SK-N-SH (cell line): ENCODE data around the gene ZNF454. TPM values are rescaled to one million over a fixed set of nuclear protein-coding genes. Genes with fewer than 3 reads are reported as not detected.

Experiments
- CTCF ChIA-PET: fragments of 300-600, 350-600 bp; formaldehyde crosslinking; extraction: SDS; loops from one replicate; lab custom pipeline; 2021; lab: Yijun Ruan, JAX
- POLR2A ChIA-PET: fragments of 350-600 bp; sonication (Branson Sonifier 250); formaldehyde crosslinking; extraction: SDS; loops from one replicate; lab custom pipeline; 2020; ENCODE audit warnings: antibody characterized with exemption, inconsistent platforms; lab: Yijun Ruan, JAX
- DNase-seq: peaks from one replicate; pipeline ENCODE4 v3.0.0; 2012
- H2AFZ ChIP-seq: fragments of 200-600 bp; sonication (generic); 2 replicates; pipeline ENCODE4 v1.8.1; 2016; ENCODE audit warnings: antibody characterized with exemption, mild to moderate bottlenecking, low read depth
- H3F3A ChIP-seq: fragments of 200-600 bp; sonication (generic); replicated peaks from 2 replicates; pipeline ENCODE3; 2016; ENCODE audit warnings: antibody characterized with exemption, mild to moderate bottlenecking; ENCODE audit not compliant: insufficient read depth
- H3K27ac ChIP-seq, 2 experiments: fragments of 200-500 bp in 1 of 2; fragments of 200-600 bp in 1 of 2; sonication (Bioruptor generic) in 1 of 2; sonication (generic), shearing (Covaris generic) in 1 of 2; 2 replicates each; pipeline versions ENCODE4 v1.5.1 to v1.6.1; 2014 to 2016; ENCODE audit warnings: low read depth in 2 of 2, inconsistent platforms in 1 of 2, low read length in 1 of 2, mild to moderate bottlenecking in 1 of 2, mixed read lengths in 1 of 2
- H3K27me3 ChIP-seq: fragments of 200-600 bp; sonication (generic), shearing (Covaris generic); 2 replicates; pipeline ENCODE4 v1.6.1; 2016; ENCODE audit warnings: mixed run types; ENCODE audit not compliant: insufficient read depth
- H3K36me3 ChIP-seq, 2 experiments: fragments of 200-500 bp in 1 of 2; fragments of 200-600 bp in 1 of 2; sonication (Bioruptor generic) in 1 of 2; sonication (generic) in 1 of 2; replicated peaks in 1 of 2; 2 replicates each; pipeline versions ENCODE3 to v1.5.1; 2014 to 2016; ENCODE audit warnings: low read length in 1 of 2, mild to moderate bottlenecking in 1 of 2; ENCODE audit not compliant: insufficient read depth in 2 of 2, control insufficient read depth in 1 of 2
- H3K4me1 ChIP-seq, 2 experiments: fragments of 200-500 bp in 1 of 2; fragments of 200-600 bp in 1 of 2; sonication (Bioruptor generic) in 1 of 2; sonication (generic), shearing (Covaris generic) in 1 of 2; 2 replicates each; pipeline versions ENCODE4 v1.5.1 to v1.6.1; 2014 to 2016; ENCODE audit warnings: low read depth in 1 of 2, low read length in 1 of 2, mixed run types in 1 of 2; ENCODE audit not compliant: insufficient read depth in 2 of 2, control insufficient read depth in 1 of 2
- H3K4me2 ChIP-seq: fragments of 200-600 bp; sonication (generic), shearing (Covaris generic); 2 replicates; pipeline ENCODE4 v1.6.1; 2017; ENCODE audit warnings: mixed run types
- H3K4me3 ChIP-seq, 2 experiments: fragments of 200-500 bp in 1 of 2; fragments of 200-600 bp in 1 of 2; sonication (Bioruptor generic) in 1 of 2; sonication (generic), shearing (Covaris generic) in 1 of 2; 2 replicates each; pipeline versions ENCODE4 v1.5.1 to v1.8.1; 2014 to 2016; ENCODE audit warnings: low read depth in 2 of 2, inconsistent platforms in 1 of 2, low read length in 1 of 2, mild to moderate bottlenecking in 1 of 2, mixed read lengths in 1 of 2, moderate library complexity in 1 of 2
- H3K79me2 ChIP-seq: fragments of 200-600 bp; sonication (generic); 2 replicates; pipeline ENCODE4 v1.8.1; 2017; ENCODE audit warnings: mild to moderate bottlenecking; ENCODE audit not compliant: insufficient read depth
- H3K9ac ChIP-seq: fragments of 200-600 bp; sonication (generic); 2 replicates; pipeline ENCODE4 v1.6.1; 2017; ENCODE audit warnings: mixed run types
- H3K9me2 ChIP-seq: fragments of 200-600 bp; sonication (generic); 2 replicates; pipeline ENCODE4 v1.6.1; 2017; ENCODE audit warnings: mixed run types
- H3K9me3 ChIP-seq: fragments of 200-600 bp; sonication (generic); 2 replicates; pipeline ENCODE4 v1.6.1; 2017; ENCODE audit warnings: mixed run types, mild to moderate bottlenecking, moderate library complexity
- H4K20me1 ChIP-seq: fragments of 200-600 bp; sonication (generic); 2 replicates; pipeline ENCODE4 v1.6.1; 2017; ENCODE audit warnings: mild to moderate bottlenecking, mixed run types; ENCODE audit not compliant: insufficient read depth
- ELF1 ChIP-seq: IDR thresholded peaks from 2 replicates; pipeline ENCODE4 v1.4.0; 2012
- EP300 ChIP-seq, 2 experiments: IDR thresholded peaks; 2 replicates each; pipeline versions ENCODE4 v1.4.0 to v1.6.1; 2012; ENCODE audit warnings: borderline replicate concordance in 1 of 2, low read depth in 1 of 2, low read length in 1 of 2
- EZH2phosphoT487 ChIP-seq: fragments of 200-600 bp; sonication (generic); IDR thresholded peaks from 2 replicates; pipeline ENCODE4 v1.6.1; 2017; ENCODE audit warnings: low read depth, mixed run types, mild to moderate bottlenecking, antibody characterized with exemption, moderate library complexity, borderline replicate concordance
- FOSL2 ChIP-seq: IDR thresholded peaks from 2 replicates; pipeline ENCODE4 v1.4.0; 2012; ENCODE audit warnings: low read depth, mild to moderate bottlenecking, moderate library complexity, borderline replicate concordance
- GABPA ChIP-seq: IDR thresholded peaks from 2 replicates; pipeline ENCODE4 v1.4.0; 2012; ENCODE audit warnings: low read depth, mild to moderate bottlenecking
- JUND ChIP-seq: IDR thresholded peaks from 2 replicates; pipeline ENCODE4 v1.4.0; 2012
- MXI1 ChIP-seq: IDR thresholded peaks from 2 replicates; pipeline ENCODE4 v1.6.1; 2012; ENCODE audit warnings: mild to moderate bottlenecking, low read depth, low read length, improper control_type of control experiment
- NFIC ChIP-seq: IDR thresholded peaks from 2 replicates; pipeline ENCODE4 v1.4.0; 2012; ENCODE audit warnings: borderline replicate concordance
- NRF1 ChIP-seq: IDR thresholded peaks from 2 replicates; pipeline ENCODE4 v1.6.1; 2012; ENCODE audit warnings: low read depth, mild to moderate bottlenecking, low read length
- POLR2AphosphoS5 ChIP-seq: IDR thresholded peaks from 2 replicates; pipeline ENCODE4 v1.6.1; 2012; ENCODE audit warnings: low read depth, low read length
- RCOR1 ChIP-seq: fragments of 150-350 bp; IDR thresholded peaks from 2 replicates; pipeline ENCODE4 v1.6.1; 2017; ENCODE audit warnings: antibody characterized with exemption, low read length
- YY1 ChIP-seq: IDR thresholded peaks from 2 replicates; pipeline ENCODE4 v1.4.0; 2012; ENCODE audit warnings: low read depth, mild to moderate bottlenecking
- ZBTB33 ChIP-seq: IDR thresholded peaks from 2 replicates; pipeline ENCODE4 v1.4.0; 2012; ENCODE audit warnings: low read depth, borderline replicate concordance
- WGBS: methylation state at CpG from one replicate; pipeline ENCODE4 v1.1.6; 2017; ENCODE audit warnings: low lambda C conversion rate; 5-methylcytosine and 5-hydroxymethylcytosine counted together
- polyA plus RNA-seq, 3 experiments: library from polyadenylated mRNA; depleted of rRNA; stranded (reverse); fragments of >200 nt; gene quantifications; 2 replicates each; pipeline ENCODE4 v1.2.3, GENCODE V29; 2012
- TF ChIP-seq, protein P1 (sequence below): IDR thresholded peaks from 2 replicates; pipeline ENCODE4 v1.4.0; 2012; ENCODE audit warnings: low read depth, borderline replicate concordance
- TF ChIP-seq, protein P2 (sequence below): IDR thresholded peaks from 2 replicates; pipeline ENCODE4 v1.4.0; 2012; ENCODE audit warnings: low read depth
- TF ChIP-seq, protein P3 (sequence below): fragments of 200-600 bp; sonication (generic); IDR thresholded peaks from 2 replicates; pipeline ENCODE4 v1.6.1; 2017; ENCODE audit warnings: antibody characterized with exemption, mild to moderate bottlenecking, moderate library complexity
- TF ChIP-seq, protein P4 (sequence below): IDR thresholded peaks from 2 replicates; pipeline ENCODE4; 2012

ZNF454 gene
- polyA plus RNA-seq, 1 of the 3 experiments (the other 2 are of a cell fraction), result 0.15 TPM

GRCh38 chr5:178986326-178986960 lies 45.4 kb downstream of the ZNF454 start:
- H3K27ac ChIP-seq, result no peak overlapping the region
- ChIA-PET CTCF (interaction anchor here (0.6 kb wide), 1 partner anchor 248 kb away, joined by 3 read pairs; no protein-coding TSS in a partner anchor), POLR2A (no interaction called here)
- H3F3A ChIP-seq, result no peaks in the 10 kb centered on the region
- H3K4me2 ChIP-seq, result no peak overlapping the region
- no peak overlapping the region; a peak in 1 of 4 replicates for H3K4me3 ChIP-seq
- H3K9ac ChIP-seq, result no peak overlapping the region
- TF ChIP-seq EZH2phosphoT487, result no peak
- TF ChIP-seq NFIC, result no peak
- no peak for TF ChIP-seq ELF1
- TF ChIP-seq FOSL2, result no peak
- TF ChIP-seq, protein P1, sequence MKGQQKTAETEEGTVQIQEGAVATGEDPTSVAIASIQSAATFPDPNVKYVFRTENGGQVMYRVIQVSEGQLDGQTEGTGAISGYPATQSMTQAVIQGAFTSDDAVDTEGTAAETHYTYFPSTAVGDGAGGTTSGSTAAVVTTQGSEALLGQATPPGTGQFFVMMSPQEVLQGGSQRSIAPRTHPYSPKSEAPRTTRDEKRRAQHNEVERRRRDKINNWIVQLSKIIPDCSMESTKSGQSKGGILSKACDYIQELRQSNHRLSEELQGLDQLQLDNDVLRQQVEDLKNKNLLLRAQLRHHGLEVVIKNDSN, result no peak
- TF ChIP-seq POLR2AphosphoS5, result no peak
- TF ChIP-seq RCOR1, result no peak
- TF ChIP-seq MXI1, result no peak
- no peak for TF ChIP-seq NRF1
- TF ChIP-seq, protein P2, sequence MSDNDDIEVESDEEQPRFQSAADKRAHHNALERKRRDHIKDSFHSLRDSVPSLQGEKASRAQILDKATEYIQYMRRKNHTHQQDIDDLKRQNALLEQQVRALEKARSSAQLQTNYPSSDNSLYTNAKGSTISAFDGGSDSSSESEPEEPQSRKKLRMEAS, result no peak
- no peak for TF ChIP-seq ZBTB33
- no peak for TF ChIP-seq GABPA
- TF ChIP-seq YY1, result no peak
- H3K79me2 ChIP-seq, result no peaks in the 10 kb centered on the region
- no peak for DNase-seq
- no peaks in the 10 kb centered on the region for H3K9me3 ChIP-seq
- H3K27me3 ChIP-seq, result no peaks in the 10 kb centered on the region
- H2AFZ ChIP-seq, result no peak overlapping the region
- no peaks in the 10 kb centered on the region for H3K36me3 ChIP-seq
- 74% methylated on average over 24 of the region's 43 CpGs for WGBS
- H4K20me1 ChIP-seq, result no peaks in the 10 kb centered on the region
- H3K9me2 ChIP-seq, result no peaks in the 10 kb centered on the region
- no peaks in the 10 kb centered on the region for H3K4me1 ChIP-seq

GRCh38 chr5:178988436-178989220 lies 47.6 kb downstream of the ZNF454 start:
- H2AFZ ChIP-seq, result no peak overlapping the region
- ChIA-PET POLR2A (interaction anchor here (0.5 kb wide), 1 partner anchor 54 kb away, joined by 4 read pairs; no protein-coding TSS in a partner anchor), CTCF (no interaction called here)
- no peak overlapping the region for H3K9ac ChIP-seq
- H3K79me2 ChIP-seq, result no peaks in the 10 kb centered on the region
- H3K27me3 ChIP-seq, result no peaks in the 10 kb centered on the region
- no peaks in the 10 kb centered on the region for H3K9me2 ChIP-seq
- no peaks in the 10 kb centered on the region for H4K20me1 ChIP-seq
- DNase-seq, result no peak
- WGBS, result 59% methylated on average over 15 of the region's 27 CpGs
- no peaks in the 10 kb centered on the region for H3K4me1 ChIP-seq
- H3F3A ChIP-seq, result no peaks in the 10 kb centered on the region
- H3K27ac ChIP-seq, result no peak overlapping the region
- no peak for TF ChIP-seq MXI1
- TF ChIP-seq, protein P2, result no peak
- no peak for TF ChIP-seq EP300 (IDR thresholded peaks at IDR 0.05; ENCODE audit: borderline replicate concordance in 1 of 2, low read depth in 1 of 2, low read length in 1 of 2)
- no peak for TF ChIP-seq GABPA
- TF ChIP-seq YY1, result no peak
- TF ChIP-seq JUND, result no peak
- TF ChIP-seq, protein P3, sequence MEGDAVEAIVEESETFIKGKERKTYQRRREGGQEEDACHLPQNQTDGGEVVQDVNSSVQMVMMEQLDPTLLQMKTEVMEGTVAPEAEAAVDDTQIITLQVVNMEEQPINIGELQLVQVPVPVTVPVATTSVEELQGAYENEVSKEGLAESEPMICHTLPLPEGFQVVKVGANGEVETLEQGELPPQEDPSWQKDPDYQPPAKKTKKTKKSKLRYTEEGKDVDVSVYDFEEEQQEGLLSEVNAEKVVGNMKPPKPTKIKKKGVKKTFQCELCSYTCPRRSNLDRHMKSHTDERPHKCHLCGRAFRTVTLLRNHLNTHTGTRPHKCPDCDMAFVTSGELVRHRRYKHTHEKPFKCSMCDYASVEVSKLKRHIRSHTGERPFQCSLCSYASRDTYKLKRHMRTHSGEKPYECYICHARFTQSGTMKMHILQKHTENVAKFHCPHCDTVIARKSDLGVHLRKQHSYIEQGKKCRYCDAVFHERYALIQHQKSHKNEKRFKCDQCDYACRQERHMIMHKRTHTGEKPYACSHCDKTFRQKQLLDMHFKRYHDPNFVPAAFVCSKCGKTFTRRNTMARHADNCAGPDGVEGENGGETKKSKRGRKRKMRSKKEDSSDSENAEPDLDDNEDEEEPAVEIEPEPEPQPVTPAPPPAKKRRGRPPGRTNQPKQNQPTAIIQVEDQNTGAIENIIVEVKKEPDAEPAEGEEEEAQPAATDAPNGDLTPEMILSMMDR, result no peak
- TF ChIP-seq, protein P4, sequence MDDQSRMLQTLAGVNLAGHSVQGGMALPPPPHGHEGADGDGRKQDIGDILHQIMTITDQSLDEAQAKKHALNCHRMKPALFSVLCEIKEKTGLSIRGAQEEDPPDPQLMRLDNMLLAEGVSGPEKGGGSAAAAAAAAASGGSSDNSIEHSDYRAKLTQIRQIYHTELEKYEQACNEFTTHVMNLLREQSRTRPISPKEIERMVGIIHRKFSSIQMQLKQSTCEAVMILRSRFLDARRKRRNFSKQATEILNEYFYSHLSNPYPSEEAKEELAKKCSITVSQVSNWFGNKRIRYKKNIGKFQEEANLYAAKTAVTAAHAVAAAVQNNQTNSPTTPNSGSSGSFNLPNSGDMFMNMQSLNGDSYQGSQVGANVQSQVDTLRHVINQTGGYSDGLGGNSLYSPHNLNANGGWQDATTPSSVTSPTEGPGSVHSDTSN, result no peak
- no peak overlapping the region for H3K4me3 ChIP-seq
- H3K9me3 ChIP-seq, result no peaks in the 10 kb centered on the region
- no peak overlapping the region for H3K4me2 ChIP-seq
- no peaks in the 10 kb centered on the region for H3K36me3 ChIP-seq
